Effector memory CD4-positive, alpha-beta T cell (primary cell): ENCODE measurements around the gene MRPS35.

ENCODE experiments used
- DNase-seq, 3 donors: peaks; one replicate each; pipeline ENCODE4 v3.0.0-alpha.2; 2020
- H3K27ac ChIP-seq: 2 replicates; pipeline ENCODE4 v1.7.0; 2013; ENCODE audit warnings: mild to moderate bottlenecking, low read length, moderate library complexity; ENCODE audit not compliant: insufficient read depth, poor library complexity, severe bottlenecking
- H3K27me3 ChIP-seq: replicated peaks from 2 replicates; pipeline ENCODE4 v1.7.0; 2013; ENCODE audit warnings: mild to moderate bottlenecking, low read length; ENCODE audit not compliant: insufficient read depth, control insufficient read depth, poor library complexity, severe bottlenecking
- H3K36me3 ChIP-seq: 2 replicates; pipeline ENCODE4 v1.7.0; 2013; ENCODE audit warnings: mild to moderate bottlenecking, low read length, moderate library complexity; ENCODE audit not compliant: control insufficient read depth, insufficient read depth
- H3K4me1 ChIP-seq: 2 replicates; pipeline ENCODE4 v1.7.0; 2013; ENCODE audit warnings: low read length, mild to moderate bottlenecking; ENCODE audit not compliant: control insufficient read depth, insufficient read depth, poor library complexity, severe bottlenecking
- H3K4me3 ChIP-seq: 2 replicates; pipeline ENCODE4 v1.7.0; 2013; ENCODE audit warnings: low read length, low read depth, mild to moderate bottlenecking; ENCODE audit not compliant: insufficient read depth, poor library complexity, severe bottlenecking
- H3K9me3 ChIP-seq: 2 replicates; pipeline ENCODE4 v1.7.0; 2013; ENCODE audit warnings: mild to moderate bottlenecking, low read length, moderate library complexity; ENCODE audit not compliant: control insufficient read depth

The MRPS35 gene

DNA sequence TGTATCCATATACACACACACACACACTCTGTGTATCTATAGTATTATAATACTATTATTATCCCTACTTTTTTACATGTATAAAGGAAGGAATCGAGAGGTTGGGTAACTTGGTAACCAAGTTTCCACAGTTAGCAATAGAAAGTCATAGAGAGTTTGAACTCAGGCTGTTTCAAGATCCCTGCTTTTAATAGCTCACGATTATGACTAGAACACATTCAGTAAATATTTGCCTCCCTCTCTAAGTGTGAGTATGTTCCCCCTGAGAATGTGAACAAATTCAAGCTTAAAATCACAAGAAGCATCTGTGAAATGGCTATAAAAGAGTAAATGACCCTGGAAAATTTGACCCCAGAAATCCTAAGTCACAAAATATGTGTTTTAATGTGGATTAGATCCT is 25.4 kb upstream of the MRPS35 start:
- no peaks in the 10 kb centered on the region for H3K27me3 ChIP-seq
- H3K4me1 ChIP-seq, result no peaks in the 10 kb centered on the region
- H3K27ac ChIP-seq, result no peak overlapping the region
- H3K36me3 ChIP-seq, result no peaks in the 10 kb centered on the region
- H3K9me3 ChIP-seq, result no peaks in the 10 kb centered on the region
- no peak for DNase-seq
- H3K4me3 ChIP-seq, result no peak overlapping the region

DNA sequence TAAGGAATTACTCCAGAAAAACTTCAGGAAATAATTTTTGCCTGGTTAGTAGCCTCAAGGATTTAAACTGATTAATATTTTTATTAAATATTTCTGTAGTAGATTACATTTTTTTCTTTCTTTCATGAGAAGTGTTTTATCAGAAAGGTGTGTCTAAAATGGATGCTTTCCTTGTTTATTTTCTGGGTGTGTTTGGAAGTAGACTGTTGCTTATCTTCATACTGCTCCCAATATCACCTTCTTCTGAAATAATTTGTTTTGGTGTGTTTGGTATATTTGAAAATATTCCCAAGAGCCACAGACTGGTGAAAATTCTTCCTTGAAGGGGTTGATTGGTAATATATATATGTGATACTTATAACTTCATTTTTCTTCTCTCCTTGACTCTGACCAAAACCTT is 24.5 kb upstream of the MRPS35 start:
- no peaks in the 10 kb centered on the region for H3K4me1 ChIP-seq
- DNase-seq, result no peak
- no peak overlapping the region for H3K4me3 ChIP-seq
- no peak overlapping the region for H3K27ac ChIP-seq
- no peaks in the 10 kb centered on the region for H3K27me3 ChIP-seq
- no peaks in the 10 kb centered on the region for H3K9me3 ChIP-seq
- no peaks in the 10 kb centered on the region for H3K36me3 ChIP-seq

DNA sequence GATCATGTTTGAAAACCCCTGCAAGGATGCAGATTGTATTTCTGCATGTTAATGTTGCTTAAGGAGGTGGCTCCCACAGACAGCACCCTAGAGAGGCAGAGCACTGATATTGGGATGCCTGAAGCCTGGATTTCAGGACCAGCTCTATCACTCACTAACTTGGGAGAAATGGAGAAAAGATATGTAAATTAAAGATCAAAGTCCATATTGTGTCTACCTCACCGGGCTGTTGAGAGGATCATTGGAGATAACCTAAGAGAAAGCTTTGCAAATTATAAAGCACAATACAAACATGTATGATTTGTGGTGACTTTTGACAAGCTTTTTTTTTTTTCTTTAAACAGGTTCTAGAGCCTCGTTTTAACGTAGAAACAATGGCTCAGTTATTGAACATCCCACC is 22.0 kb upstream of the MRPS35 start:
- Histone ChIP-seq H3K27me3 (no peaks in the 10 kb centered on the region), H3K9me3 (no peaks in the 10 kb centered on the region), H3K27ac (no peak overlapping the region), H3K36me3 (no peaks in the 10 kb centered on the region), H3K4me1 (no peaks in the 10 kb centered on the region), H3K4me3 (no peak overlapping the region)
- no peak for DNase-seq

DNA sequence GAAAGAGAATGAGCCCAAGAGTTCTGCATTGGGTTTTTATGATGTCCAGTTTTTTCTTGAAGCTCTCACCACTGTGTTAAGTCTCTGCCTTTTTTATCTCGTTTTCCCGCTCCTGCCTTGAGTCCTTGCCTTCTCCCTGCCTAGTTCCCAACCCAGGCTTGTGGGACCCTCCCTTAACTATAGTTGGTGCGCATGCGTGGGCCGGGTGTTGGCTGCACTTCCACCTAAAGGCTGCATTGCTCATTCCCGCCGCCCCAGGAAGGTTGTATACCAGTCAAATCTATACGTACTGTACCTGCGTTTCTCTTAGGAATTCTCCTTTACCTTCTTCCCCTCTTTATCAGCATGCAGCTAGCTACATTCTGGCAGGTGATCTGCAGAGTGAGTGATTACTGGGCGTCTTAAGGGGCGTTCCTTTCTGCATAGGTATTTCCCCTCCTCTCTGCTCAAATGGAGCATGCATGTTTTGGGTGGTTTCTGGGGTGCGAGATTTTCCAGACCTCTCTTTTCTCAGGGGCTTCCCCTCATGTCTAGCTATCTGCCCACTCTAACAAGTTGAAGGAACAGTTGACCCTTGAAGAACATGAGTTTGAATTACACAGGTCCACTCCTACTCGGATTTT is 21.0 kb upstream of the MRPS35 start:
- Histone ChIP-seq H3K4me3 (no peak overlapping the region), H3K4me1 (no peaks in the 10 kb centered on the region), H3K36me3 (no peaks in the 10 kb centered on the region), H3K27me3 (no peaks in the 10 kb centered on the region), H3K9me3 (no peaks in the 10 kb centered on the region), H3K27ac (no peak overlapping the region)
- no peak for DNase-seq

DNA sequence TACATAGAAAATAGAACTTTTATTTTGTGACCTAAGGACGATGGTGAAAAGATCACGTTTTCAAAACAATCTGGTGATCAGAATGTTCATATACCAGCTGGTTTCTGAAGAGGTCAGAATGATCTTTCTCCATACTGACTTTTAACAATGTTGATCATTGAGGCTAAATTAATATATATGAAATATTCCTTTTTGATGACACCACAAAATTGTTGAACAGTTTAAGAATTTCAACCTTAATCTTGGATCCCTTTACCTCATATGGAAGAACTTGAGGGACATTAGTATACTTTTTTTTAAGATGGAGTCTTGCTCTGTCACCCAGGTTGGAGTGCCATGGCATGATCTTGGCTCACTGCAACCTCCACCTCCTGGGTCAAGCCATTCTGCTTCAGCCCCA is 17.2 kb upstream of the MRPS35 start:
- Histone ChIP-seq H3K9me3 (no peaks in the 10 kb centered on the region), H3K27me3 (no peaks in the 10 kb centered on the region), H3K36me3 (no peaks in the 10 kb centered on the region), H3K4me3 (no peak overlapping the region), H3K4me1 (no peaks in the 10 kb centered on the region), H3K27ac (no peak overlapping the region)
- no peak for DNase-seq

DNA sequence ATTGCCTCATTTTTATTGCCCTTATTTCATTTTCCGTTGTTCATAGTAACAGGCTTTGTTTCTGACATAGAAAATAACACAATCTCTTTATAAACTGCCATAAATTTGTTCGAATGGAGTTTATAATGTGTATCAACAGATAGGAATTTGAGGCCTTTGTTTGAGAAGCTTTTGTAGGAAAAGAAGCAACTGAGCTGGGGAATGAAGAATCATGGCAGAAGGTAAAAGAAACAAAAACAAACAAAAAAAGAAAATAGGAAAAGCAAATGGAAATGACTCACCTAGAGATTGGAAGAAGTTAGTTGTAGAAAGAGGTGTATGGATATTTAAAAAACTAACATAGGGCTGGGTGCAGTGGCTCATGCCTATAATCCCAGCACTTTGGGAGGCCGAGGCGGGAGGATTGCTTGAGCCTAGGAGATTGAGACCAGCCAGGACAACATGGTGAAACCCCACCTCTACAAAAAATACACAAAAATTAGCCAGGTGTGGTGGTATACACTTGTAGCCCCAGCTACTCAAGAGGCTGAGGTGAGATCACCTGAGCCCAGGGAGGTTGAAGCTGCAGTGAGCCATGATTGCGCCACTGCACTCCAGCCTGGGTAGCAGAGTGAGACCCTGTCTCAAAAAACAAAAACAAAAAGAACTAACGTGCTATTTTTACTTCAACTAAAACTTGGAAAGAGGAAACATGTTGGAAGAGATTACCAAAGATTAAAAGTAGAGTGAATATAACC is 14.9 kb upstream of the MRPS35 start:
- H3K36me3 ChIP-seq, result no peaks in the 10 kb centered on the region
- DNase-seq, result no peak
- H3K27me3 ChIP-seq, result no peaks in the 10 kb centered on the region
- H3K4me3 ChIP-seq, result no peak overlapping the region
- no peak overlapping the region for H3K27ac ChIP-seq
- no peaks in the 10 kb centered on the region for H3K9me3 ChIP-seq
- no peaks in the 10 kb centered on the region for H3K4me1 ChIP-seq

DNA sequence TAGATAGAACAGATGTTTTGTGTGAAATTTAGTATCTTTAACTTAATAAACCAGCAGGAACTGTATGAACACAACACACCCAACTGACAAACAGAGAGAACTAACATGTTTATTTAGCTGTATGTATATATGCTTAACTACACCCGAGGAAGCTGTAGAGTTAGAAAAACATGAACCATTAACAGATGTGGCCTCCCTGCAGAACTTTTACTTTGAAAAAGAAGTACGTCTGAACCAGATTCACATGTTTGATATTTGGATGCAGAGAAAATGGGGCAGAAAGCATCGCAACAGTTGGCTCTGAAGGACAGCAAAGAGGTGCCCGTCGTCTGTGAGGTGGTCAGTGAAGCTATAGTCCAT is 14.4 kb upstream of the MRPS35 start, which contains the start of gene REP15:
TSS of gene REP15 (plus strand) at position 155 of the 360 bp plus-strand sequence. CDS start at position 271, 116 bp downstream.
- H3K4me1 ChIP-seq, result no peaks in the 10 kb centered on the region
- no peak within 1 kb of the TSS for H3K4me3 ChIP-seq
- H3K27ac ChIP-seq, result no peak within 1 kb of the TSS
- H3K36me3 ChIP-seq, result no peaks in the 10 kb centered on the region
- H3K27me3 ChIP-seq, result no peaks in the 10 kb centered on the region
- H3K9me3 ChIP-seq, result no peaks in the 10 kb centered on the region
- no peak for DNase-seq

DNA sequence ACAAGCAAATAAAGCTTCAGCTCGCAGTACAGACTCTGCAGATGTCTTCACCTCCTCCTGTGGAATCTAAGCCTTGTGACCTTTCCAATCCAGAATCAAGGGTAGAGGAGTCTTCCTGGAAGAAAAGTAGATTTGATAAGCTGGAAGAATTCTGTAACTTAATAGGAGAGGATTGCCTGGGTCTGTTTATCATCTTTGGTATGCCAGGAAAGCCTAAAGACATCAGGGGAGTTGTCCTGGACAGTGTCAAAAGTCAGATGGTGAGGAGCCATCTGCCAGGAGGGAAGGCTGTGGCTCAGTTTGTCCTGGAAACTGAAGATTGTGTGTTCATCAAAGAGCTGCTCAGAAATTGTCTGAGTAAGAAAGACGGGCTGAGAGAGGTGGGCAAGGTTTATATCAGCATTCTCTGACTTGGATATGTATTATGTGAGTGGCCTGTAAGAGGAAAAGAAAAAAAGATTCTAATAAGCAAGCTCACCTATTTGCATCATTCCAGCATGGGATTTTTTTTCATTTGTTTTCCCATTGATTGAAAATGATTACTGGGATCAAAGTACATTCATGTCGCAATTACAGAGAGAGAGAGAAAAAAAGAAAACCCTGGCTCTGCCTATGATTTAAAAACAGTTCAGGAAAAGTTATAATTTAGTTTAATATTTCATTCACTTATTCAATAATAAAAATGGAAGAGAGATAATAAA is 13.6 kb upstream of the MRPS35 start:
- no peaks in the 10 kb centered on the region for H3K4me1 ChIP-seq
- H3K4me3 ChIP-seq, result no peak overlapping the region
- no peak for DNase-seq
- H3K27ac ChIP-seq, result no peak overlapping the region
- H3K36me3 ChIP-seq, result no peaks in the 10 kb centered on the region
- no peaks in the 10 kb centered on the region for H3K27me3 ChIP-seq
- H3K9me3 ChIP-seq, result no peaks in the 10 kb centered on the region

DNA sequence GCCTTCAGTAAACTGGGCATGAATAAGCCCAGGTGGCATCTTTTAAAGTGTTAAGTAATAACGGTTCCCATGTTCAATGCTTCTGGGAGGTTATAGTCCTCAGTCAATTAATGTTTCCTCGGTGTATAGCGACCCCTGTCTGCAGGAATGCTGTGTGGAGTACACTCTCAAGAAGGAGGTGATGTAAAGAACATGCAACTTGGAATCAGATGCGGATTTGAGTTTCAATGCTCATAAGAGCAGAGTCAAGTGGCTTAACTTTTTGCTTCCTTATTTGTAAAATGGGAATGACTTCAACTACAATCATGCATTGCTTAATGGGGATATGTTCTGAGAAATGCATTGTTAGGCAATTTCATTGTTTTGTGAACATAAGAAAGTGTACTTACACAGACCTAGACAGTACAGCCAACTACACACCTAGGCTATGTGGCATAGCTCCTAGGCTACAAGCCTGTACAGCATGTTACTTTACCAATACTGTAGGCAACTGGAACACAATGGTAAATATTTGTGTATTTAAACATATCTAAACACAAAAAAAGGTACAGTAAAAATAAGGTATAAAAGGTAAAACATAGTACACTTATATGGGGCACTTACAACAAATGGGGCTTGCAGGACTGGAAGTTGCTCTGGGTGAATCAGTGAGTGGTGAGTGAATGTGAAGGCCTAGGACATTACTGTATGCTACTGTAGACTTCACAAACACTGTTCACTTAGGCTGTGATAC is 6.7 kb upstream of the MRPS35 start:
- Histone ChIP-seq H3K36me3 (no peaks in the 10 kb centered on the region), H3K27me3 (no peaks in the 10 kb centered on the region), H3K27ac (no peak overlapping the region), H3K9me3 (no peaks in the 10 kb centered on the region), H3K4me1 (no peaks in the 10 kb centered on the region), H3K4me3 (no peak overlapping the region)
- peak; percentile 14 to 57 (median 24) for DNase-seq
